Hepatocyte (in vitro differentiated cells): ENCODE results near the gene G6PD. TPM values are rescaled to one million over a fixed set of nuclear protein-coding genes. Genes with fewer than 3 reads are reported as not detected.

ENCODE experiments used
- DNase-seq: peaks from one replicate; pipeline ENCODE4 v3.0.0-alpha.2; 2016; ENCODE audit warnings: low spot score
- H2AFZ ChIP-seq: fragments of 200-600 bp; sonication (generic); 2 replicates; pipeline ENCODE4 v1.6.0; 2016; ENCODE audit warnings: antibody characterized with exemption, mild to moderate bottlenecking
- H3K27ac ChIP-seq: fragments of 200-600 bp; sonication (generic); 2 replicates; pipeline ENCODE4 v1.5.1; 2016; ENCODE audit warnings: mild to moderate bottlenecking
- H3K27me3 ChIP-seq: fragments of 200-600 bp; sonication (generic); 2 replicates; pipeline ENCODE4 v1.6.1; 2016
- H3K36me3 ChIP-seq: fragments of 200-600 bp; sonication (generic); replicated peaks from 2 replicates; pipeline ENCODE4 v1.5.1; 2016; ENCODE audit warnings: low read depth; ENCODE audit not compliant: insufficient read depth
- H3K4me1 ChIP-seq: fragments of 200-600 bp; sonication (generic); 2 replicates; pipeline ENCODE4 v1.5.1; 2016; ENCODE audit warnings: mild to moderate bottlenecking, moderate library complexity; ENCODE audit not compliant: insufficient read depth
- H3K4me2 ChIP-seq: fragments of 200-600 bp; sonication (generic); 2 replicates; pipeline ENCODE4 v1.6.0; 2016
- H3K4me3 ChIP-seq: fragments of 200-600 bp; sonication (generic); 2 replicates; pipeline ENCODE4 v1.5.1; 2016; ENCODE audit warnings: mild to moderate bottlenecking
- H3K79me2 ChIP-seq: fragments of 200-600 bp; sonication (generic); 2 replicates; pipeline ENCODE4 v1.6.0; 2017; ENCODE audit warnings: mild to moderate bottlenecking
- H3K9me2 ChIP-seq: fragments of 200-600 bp; sonication (generic); replicated peaks from 2 replicates; pipeline ENCODE4 v1.6.0; 2017; ENCODE audit warnings: mild to moderate bottlenecking; ENCODE audit not compliant: insufficient read depth
- H3K9me3 ChIP-seq: fragments of 200-600 bp; sonication (generic); 2 replicates; pipeline ENCODE4 v1.5.1; 2016; ENCODE audit warnings: low read depth, mild to moderate bottlenecking
- H4K20me1 ChIP-seq: fragments of 200-600 bp; sonication (generic); 2 replicates; pipeline ENCODE4 v1.6.0; 2016; ENCODE audit warnings: mild to moderate bottlenecking; ENCODE audit not compliant: insufficient read depth, poor library complexity, severe bottlenecking
- CTCF ChIP-seq: fragments of 200-600 bp; sonication (generic); IDR thresholded peaks from 2 replicates; pipeline ENCODE4 v1.5.1; 2016; ENCODE audit warnings: antibody characterized with exemption, mild to moderate bottlenecking; ENCODE audit not compliant: poor library complexity
- EZH2 ChIP-seq: fragments of 200-600 bp; sonication (generic); IDR thresholded peaks from 2 replicates; pipeline ENCODE4 v1.6.1; 2016; ENCODE audit warnings: antibody characterized with exemption, mild to moderate bottlenecking, borderline replicate concordance
- EZH2phosphoT487 ChIP-seq: fragments of 200-600 bp; sonication (generic); IDR thresholded peaks from one replicate; pipeline ENCODE4 v1.6.1; 2018; ENCODE audit warnings: antibody characterized with exemption, mild to moderate bottlenecking, low read depth, moderate library complexity; ENCODE audit not compliant: unreplicated experiment, severe bottlenecking
- WGBS: methylation state at CpG from one replicate; pipeline ENCODE4 v1.1.6; 2016; ENCODE audit warnings: low lambda C conversion rate; ENCODE audit errors: missing lambda C conversion rate; 5-methylcytosine and 5-hydroxymethylcytosine counted together
- polyA plus RNA-seq: library from polyadenylated mRNA; unstranded; fragments of >200 nt; fragmentation: Nextera tagmentation; extraction: Ambion mirVana; gene quantifications from 2 replicates; pipeline ENCODE4 v1.2.1, GENCODE V29; 2016
- total RNA-seq: library from RNA; depleted of rRNA; stranded (reverse); fragments of >200 nt; gene quantifications from 2 replicates; pipeline ENCODE4 v1.2.3, GENCODE V29; 2014

Gene G6PD
- total and polyA plus RNA-seq, 2 experiments from 2014 or later, result 12.8 to 26.2 TPM

GRCh38 chrX:154486396-154487207 lies 60.0 kb downstream of the G6PD start, which contains the start of gene UBL4A:
TSS of gene UBL4A (minus strand) at chrX:154486615. CDS start at chrX:154486584, 31 bp downstream.
- Histone ChIP-seq H3K36me3 (no peaks in the 10 kb centered on the region), H3K4me2 (peak within 1 kb of the TSS; percentile 80), H3K27me3 (no peaks in the 10 kb centered on the region), H3K79me2 (peaks cover 5% of the 10 kb centered on the region), H3K9me3 (no peaks in the 10 kb centered on the region), H3K4me1 (peaks cover 2% of the 10 kb centered on the region), H3K9me2 (no peaks in the 10 kb centered on the region), H3K27ac (peak within 1 kb of the TSS; percentile 86), H3K4me3 (peak within 1 kb of the TSS; percentile 42), H4K20me1 (no peaks in the 10 kb centered on the region), H2AFZ (no peak within 1 kb of the TSS)
- TF ChIP-seq EZH2phosphoT487, result no peak
- no peak for TF ChIP-seq EZH2
- TF ChIP-seq CTCF, result no peak
- WGBS, result 32% methylated on average over 16 of the region's 95 CpGs
- peak; percentile 83 for DNase-seq

GRCh38 chrX:154486052-154486395 lies 60.6 kb downstream of the G6PD start:
- 53% methylated on average over 12 of the region's 35 CpGs for WGBS
- H3K4me2 ChIP-seq, result peak overlapping the region; percentile 80
- H3K27ac ChIP-seq, result peak overlapping the region; percentile 81
- H3K27me3 ChIP-seq, result no peaks in the 10 kb centered on the region
- no peak overlapping the region for H2AFZ ChIP-seq
- peak overlapping the region; percentile 42 for H3K4me3 ChIP-seq
- no peaks in the 10 kb centered on the region for H4K20me1 ChIP-seq
- peaks cover 5% of the 10 kb centered on the region for H3K79me2 ChIP-seq
- TF ChIP-seq EZH2phosphoT487 (no peak), EZH2 (no peak), CTCF (no peak)
- H3K36me3 ChIP-seq, result no peaks in the 10 kb centered on the region
- peak; percentile 33 for DNase-seq
- H3K4me1 ChIP-seq, result peaks cover 2% of the 10 kb centered on the region
- no peaks in the 10 kb centered on the region for H3K9me2 ChIP-seq
- H3K9me3 ChIP-seq, result no peaks in the 10 kb centered on the region

- Histone ChIP-seq H3K9me3 (no peaks in the 10 kb centered on the region), H2AFZ (no peak overlapping the region), H3K4me3 (no peak overlapping the region), H3K9me2 (no peaks in the 10 kb centered on the region), H3K79me2 (peaks cover 5% of the 10 kb centered on the region), H3K4me2 (peak overlapping the region; percentile 80), H4K20me1 (no peaks in the 10 kb centered on the region), H3K27me3 (no peaks in the 10 kb centered on the region), H3K27ac (peak overlapping the region; percentile 81), H3K36me3 (no peaks in the 10 kb centered on the region), H3K4me1 (peaks cover 2% of the 10 kb centered on the region)
- 84% methylated on average over 34 of the region's 35 CpGs for WGBS
- no peak for DNase-seq
- no peak for TF ChIP-seq CTCF
- no peak for TF ChIP-seq EZH2phosphoT487
- no peak for TF ChIP-seq EZH2
Measured at GRCh38 chrX:154485150-154486051, 61.2 kb downstream of the G6PD start.
